Right renal pelvis (tissue), 4 donors: ENCODE measurements around the gene ATF5. TPM values are rescaled to one million over a fixed set of nuclear protein-coding genes. Genes with fewer than 3 reads are reported as not detected.
"Not testable (repeated sequence)": the region's sequence is repeated elsewhere in the genome, so short reads cannot be mapped to it uniquely, and the experiment has no call there.

Experiments
- DNase-seq, 4 donors: peaks; one replicate each; pipeline ENCODE4 v3.0.0-alpha.2; 2013; ENCODE audit warnings: low read depth in 4 of 4, low spot score in 3 of 4, missing footprints in 1 of 4
- polyA plus RNA-seq, 4 donors: library from polyadenylated mRNA; unstranded; fragments of 120-200 nt; gene quantifications; one replicate each; pipeline ENCODE4 v1.2.1, GENCODE V29; 2013; ENCODE audit not compliant: insufficient read length in 4 of 4

The ATF5 gene
- polyA plus RNA-seq, 4 donors = 22.7 to 26.9 (median 23.8) TPM

GRCh38 chr19:49939721-49940481, 10.9 kb downstream of the ATF5 start:
- no peak for DNase-seq

GRCh38 chr19:49940482-49940791, 11.4 kb downstream of the ATF5 start:
- DNase-seq = no peak

GRCh38 chr19:49944567-49944966, 15.6 kb downstream of the ATF5 start:
- DNase-seq = not testable (repeated sequence)

- DNase-seq = no peak
Measured at GRCh38 chr19:49946415-49946814, 17.4 kb downstream of the ATF5 start.

- no peak for DNase-seq
Measured at GRCh38 chr19:49949742-49950589, 21.0 kb downstream of the ATF5 start.

- DNase-seq = no peak
Measured at GRCh38 chr19:49950590-49950948, 21.6 kb downstream of the ATF5 start.

- DNase-seq = no peak
Measured at GRCh38 chr19:49950956-49951526, 22.0 kb downstream of the ATF5 start.

- no peak for DNase-seq
Measured at GRCh38 chr19:49951806-49952478, 22.9 kb downstream of the ATF5 start.

GRCh38 chr19:49952479-49952836, 23.5 kb downstream of the ATF5 start:
- no peak for DNase-seq

- DNase-seq = no peak
Measured at GRCh38 chr19:49952906-49953305, 23.9 kb downstream of the ATF5 start.

- DNase-seq = no peak
Measured at GRCh38 chr19:49953416-49953815, 24.4 kb downstream of the ATF5 start.

GRCh38 chr19:49954092-49954829, 25.3 kb downstream of the ATF5 start:
- DNase-seq = peak in 2 of 4 donors; percentile 45 to 59

GRCh38 chr19:49954933-49955332, 25.9 kb downstream of the ATF5 start:
- no peak for DNase-seq

- no peak for DNase-seq
Measured at GRCh38 chr19:49956115-49956495, 27.1 kb downstream of the ATF5 start.

GRCh38 chr19:49957262-49957915, 28.4 kb downstream of the ATF5 start:
- no peak for DNase-seq

GRCh38 chr19:49958144-49958543, 29.1 kb downstream of the ATF5 start:
- not testable (repeated sequence) for DNase-seq

GRCh38 chr19:49958596-49958995, 29.6 kb downstream of the ATF5 start:
- DNase-seq = not testable (repeated sequence)

GRCh38 chr19:49959892-49960291, 30.9 kb downstream of the ATF5 start:
- not testable (repeated sequence) for DNase-seq

GRCh38 chr19:49960980-49961379, 32.0 kb downstream of the ATF5 start, which contains the start of gene SIGLEC11:
TSS of gene SIGLEC11 (minus strand) at chr19:49961172. CDS start at chr19:49961081, 91 bp downstream.
- DNase-seq = not testable (repeated sequence)
